IMR-90 (cell line): ENCODE results near the gene SMIM44.

Source experiments
- BHLHE40 ChIP-seq: fragments of 150-350 bp; IDR thresholded peaks from 2 replicates; pipeline ENCODE4 v1.6.1; 2016; ENCODE audit warnings: mild to moderate bottlenecking, low read depth, low read length
- CEBPB ChIP-seq: IDR thresholded peaks from 2 replicates; pipeline ENCODE4 v1.6.1; 2012; ENCODE audit warnings: low read depth, low read length, improper control_type of control experiment
- TF ChIP-seq, protein P1 (sequence below): fragments of 150-350 bp; IDR thresholded peaks from 2 replicates; pipeline ENCODE4 v1.6.1; 2017; ENCODE audit warnings: mild to moderate bottlenecking, antibody characterized with exemption, low read length, low read depth
- TF ChIP-seq, protein P2 (sequence below): conservative IDR thresholded peaks from 2 replicates; pipeline ENCODE4 v1.5.1; 2012; ENCODE audit warnings: mild to moderate bottlenecking, low read depth, low read length, improper control_type of control experiment

DNA sequence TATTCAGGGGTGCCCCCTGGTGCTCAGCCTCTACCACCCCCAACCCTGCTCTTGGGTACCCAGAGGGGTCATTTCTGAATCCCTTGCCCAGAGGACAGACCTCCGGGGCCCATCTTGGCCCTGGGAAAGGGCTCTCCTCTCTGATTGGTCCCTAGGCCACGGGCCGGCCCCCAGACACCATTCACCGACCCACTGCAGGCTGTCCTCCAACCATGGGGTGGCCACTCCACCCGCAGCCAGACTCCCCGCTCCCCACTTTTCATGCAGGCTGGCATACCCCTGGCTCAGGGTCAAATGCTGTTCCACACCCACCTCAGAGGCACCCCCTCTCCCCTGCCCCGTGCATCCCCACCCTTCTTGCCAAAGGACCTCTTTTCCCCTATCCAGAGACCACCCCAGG, 17.7 kb downstream of the SMIM44 start:
- TF ChIP-seq, protein P1, sequence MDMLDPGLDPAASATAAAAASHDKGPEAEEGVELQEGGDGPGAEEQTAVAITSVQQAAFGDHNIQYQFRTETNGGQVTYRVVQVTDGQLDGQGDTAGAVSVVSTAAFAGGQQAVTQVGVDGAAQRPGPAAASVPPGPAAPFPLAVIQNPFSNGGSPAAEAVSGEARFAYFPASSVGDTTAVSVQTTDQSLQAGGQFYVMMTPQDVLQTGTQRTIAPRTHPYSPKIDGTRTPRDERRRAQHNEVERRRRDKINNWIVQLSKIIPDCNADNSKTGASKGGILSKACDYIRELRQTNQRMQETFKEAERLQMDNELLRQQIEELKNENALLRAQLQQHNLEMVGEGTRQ, result no peak
- TF ChIP-seq, protein P2, sequence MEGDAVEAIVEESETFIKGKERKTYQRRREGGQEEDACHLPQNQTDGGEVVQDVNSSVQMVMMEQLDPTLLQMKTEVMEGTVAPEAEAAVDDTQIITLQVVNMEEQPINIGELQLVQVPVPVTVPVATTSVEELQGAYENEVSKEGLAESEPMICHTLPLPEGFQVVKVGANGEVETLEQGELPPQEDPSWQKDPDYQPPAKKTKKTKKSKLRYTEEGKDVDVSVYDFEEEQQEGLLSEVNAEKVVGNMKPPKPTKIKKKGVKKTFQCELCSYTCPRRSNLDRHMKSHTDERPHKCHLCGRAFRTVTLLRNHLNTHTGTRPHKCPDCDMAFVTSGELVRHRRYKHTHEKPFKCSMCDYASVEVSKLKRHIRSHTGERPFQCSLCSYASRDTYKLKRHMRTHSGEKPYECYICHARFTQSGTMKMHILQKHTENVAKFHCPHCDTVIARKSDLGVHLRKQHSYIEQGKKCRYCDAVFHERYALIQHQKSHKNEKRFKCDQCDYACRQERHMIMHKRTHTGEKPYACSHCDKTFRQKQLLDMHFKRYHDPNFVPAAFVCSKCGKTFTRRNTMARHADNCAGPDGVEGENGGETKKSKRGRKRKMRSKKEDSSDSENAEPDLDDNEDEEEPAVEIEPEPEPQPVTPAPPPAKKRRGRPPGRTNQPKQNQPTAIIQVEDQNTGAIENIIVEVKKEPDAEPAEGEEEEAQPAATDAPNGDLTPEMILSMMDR, result no peak
- no peak for TF ChIP-seq BHLHE40
- TF ChIP-seq CEBPB, result no peak
